HFFc6 (cell line): ENCODE measurements around the gene ITGA8. TPM values are rescaled to one million over a fixed set of nuclear protein-coding genes. Genes with fewer than 3 reads are reported as not detected.

Experiments
- DNase-seq: peaks from one replicate; pipeline ENCODE4 v3.0.0-alpha.2; 2018
- H3K27ac Mint-ChIP-seq: 2 replicates; pipeline ENCODE4 v1.8.0; 2020; ENCODE audit warnings: mild to moderate bottlenecking, mixed read lengths
- H3K27me3 Mint-ChIP-seq: 2 replicates; pipeline ENCODE4 v1.8.0; 2021; ENCODE audit warnings: mild to moderate bottlenecking, moderate library complexity, mixed read lengths; ENCODE audit not compliant: insufficient read depth
- H3K36me3 Mint-ChIP-seq: 2 replicates; pipeline ENCODE4 v1.8.0; 2021; ENCODE audit warnings: low read depth, mixed read lengths
- H3K4me1 Mint-ChIP-seq: 2 replicates; pipeline ENCODE4 v1.8.0; 2020; ENCODE audit warnings: low read depth, mixed read lengths
- H3K4me3 Mint-ChIP-seq: 2 replicates; pipeline ENCODE4 v1.8.0; 2020; ENCODE audit warnings: mild to moderate bottlenecking, moderate library complexity, mixed read lengths
- H3K9me3 Mint-ChIP-seq: 2 replicates; pipeline ENCODE4 v1.8.0; 2020; ENCODE audit warnings: mild to moderate bottlenecking, mixed read lengths
- CTCF ChIP-seq: fragments of 200-600 bp; sonication (generic); IDR thresholded peaks from 2 replicates; pipeline ENCODE4 v1.5.0; 2021; ENCODE audit warnings: antibody characterized with exemption, mild to moderate bottlenecking
- total RNA-seq, 6 experiments: library from RNA; stranded (reverse); fragmentation: NEBNext Ultra II Directional; extraction: Animal tissue kit (Norgen Biotek cat#: 25700); gene quantifications; 2 replicates in 1 of 6; 3 replicates in 5 of 6; pipeline ENCODE4 v1.2.3, GENCODE V29; 2021

ITGA8 gene
- total RNA-seq, 6 experiments from 2014 or later = not detected

GRCh38 chr10:15660990-15661389 is 58.7 kb downstream of the ITGA8 start:
- Mint-ChIP-seq H3K4me1 (no peaks in the 10 kb centered on the region), H3K27me3 (peaks cover 13% of the 10 kb centered on the region)
- no peak for TF ChIP-seq CTCF

GRCh38 chr10:15658069-15658702 is 61.5 kb downstream of the ITGA8 start:
- DNase-seq = no peak
- Mint-ChIP-seq H3K4me1 (no peaks in the 10 kb centered on the region), H3K36me3 (no peaks in the 10 kb centered on the region), H3K27ac (no peak overlapping the region), H3K27me3 (peaks cover 15% of the 10 kb centered on the region), H3K9me3 (no peaks in the 10 kb centered on the region), H3K4me3 (no peak overlapping the region)
- no peak for TF ChIP-seq CTCF

More at GRCh38 chr10:15660990-15661389, 58.7 kb downstream of the ITGA8 start:
- DNase-seq = no peak
- Mint-ChIP-seq H3K27ac (no peak overlapping the region), H3K36me3 (no peaks in the 10 kb centered on the region), H3K9me3 (0 out of 2 replicates have a peak, but pooled peaks cover 3% of the 10 kb centered on the region), H3K4me3 (no peak overlapping the region)

GRCh38 chr10:15652757-15653156 is 67.0 kb downstream of the ITGA8 start:
- H3K4me3 Mint-ChIP-seq = no peak overlapping the region
- no peak for DNase-seq
- H3K27me3 Mint-ChIP-seq = peaks cover 13% of the 10 kb centered on the region
- no peaks in the 10 kb centered on the region for H3K36me3 Mint-ChIP-seq
- no peaks in the 10 kb centered on the region for H3K4me1 Mint-ChIP-seq
- no peak for TF ChIP-seq CTCF
- no peaks in the 10 kb centered on the region for H3K9me3 Mint-ChIP-seq
- no peak overlapping the region for H3K27ac Mint-ChIP-seq

GRCh38 chr10:15652117-15652516 is 67.6 kb downstream of the ITGA8 start:
- no peak for TF ChIP-seq CTCF
- H3K4me1 Mint-ChIP-seq = no peaks in the 10 kb centered on the region
- H3K9me3 Mint-ChIP-seq = no peaks in the 10 kb centered on the region
- no peak overlapping the region for H3K27ac Mint-ChIP-seq
- H3K4me3 Mint-ChIP-seq = no peak overlapping the region
- no peaks in the 10 kb centered on the region for H3K36me3 Mint-ChIP-seq
- peaks cover 13% of the 10 kb centered on the region for H3K27me3 Mint-ChIP-seq
- no peak for DNase-seq

GRCh38 chr10:15651175-15651574 is 68.5 kb downstream of the ITGA8 start:
- Mint-ChIP-seq H3K27ac (no peak overlapping the region), H3K4me1 (no peaks in the 10 kb centered on the region), H3K9me3 (no peaks in the 10 kb centered on the region), H3K4me3 (no peak overlapping the region), H3K36me3 (no peaks in the 10 kb centered on the region), H3K27me3 (peaks cover 13% of the 10 kb centered on the region)
- DNase-seq = no peak
- no peak for TF ChIP-seq CTCF
